ENCODE measurements around the gene TGIF1. TPM values are rescaled to one million over a fixed set of nuclear protein-coding genes. Genes with fewer than 3 reads are reported as not detected.

The TGIF1 gene
- total and polyA plus RNA-seq, 2 of the 4 experiments (the other 2 are of a cell fraction) = 62.1 to 118 TPM

GRCh38 chr18:3485153-3486149 lies 35.5 kb downstream of the TGIF1 start:
- no peaks in the 10 kb centered on the region; the same call in 1 of the 2 replicates for H3K4me1 ChIP-seq (ENCODE audit: control insufficient read depth, insufficient read depth, low read length)
- H4K91ac ChIP-seq (ENCODE audit: insufficient read depth, low read depth, low read length) = no peak overlapping the region
- POLR2A ChIA-PET (ENCODE audit: unreplicated experiment) = interaction anchor here (1.2 kb wide), 1 partner anchor 10 kb away, joined by 8 read pairs; no protein-coding TSS in a partner anchor
- no peak overlapping the region for H4K5ac ChIP-seq (ENCODE audit: low read depth, low read length)
- no peak overlapping the region for H3K27ac ChIP-seq (ENCODE audit: insufficient read depth, low read length)
- H2BK15ac ChIP-seq (ENCODE audit: low read depth, low read length) = no peak overlapping the region
- no peak for TF ChIP-seq CEBPB (IDR thresholded peaks at IDR 0.05; ENCODE audit: low read depth, low read length)
- no peak for TF ChIP-seq MXI1 (IDR thresholded peaks at IDR 0.05; ENCODE audit: borderline replicate concordance, low read depth, low read length)
- TF ChIP-seq POLR2A (IDR thresholded peaks at IDR 0.05; ENCODE audit: low read depth, low read length) = no peak
- no peak for TF ChIP-seq CTCF (conservative IDR thresholded peaks at IDR 0.05; ENCODE audit: low read depth, low read length)
- no peak for TF ChIP-seq RAD21 (IDR thresholded peaks at IDR 0.05; ENCODE audit: low read length)
- TF ChIP-seq NFE2L2 (IDR thresholded peaks at IDR 0.05; ENCODE audit: low read depth, low read length) = no peak
- no peak for TF ChIP-seq CHD1 (IDR thresholded peaks at IDR 0.05; ENCODE audit: low read depth, low read length)
- TF ChIP-seq ELK1 (IDR thresholded peaks at IDR 0.05; ENCODE audit: borderline replicate concordance, low read depth, low read length) = no peak
- TF ChIP-seq MAZ (IDR thresholded peaks at IDR 0.05; ENCODE audit: borderline replicate concordance, low read depth, low read length) = no peak
- no peaks in the 10 kb centered on the region for H3K79me1 ChIP-seq (ENCODE audit: low read depth in 1 of 2, low read length in 2 of 2)
- H4K20me1 ChIP-seq (ENCODE audit: insufficient read depth, low read length) = no peaks in the 10 kb centered on the region
- no TSS peak for BruUV-seq (replicated peaks)
- H3K9me1 ChIP-seq (ENCODE audit: insufficient read depth, low read length) = no peaks in the 10 kb centered on the region
- H3K27me3 ChIP-seq (ENCODE audit: control insufficient read depth, insufficient read depth, low read length) = no peaks in the 10 kb centered on the region
- no peak overlapping the region for H3K14ac ChIP-seq (replicated peaks; ENCODE audit: low read depth, low read length)
- no peaks in the 10 kb centered on the region for H3K36me3 ChIP-seq (ENCODE audit: control insufficient read depth, insufficient read depth, low read length)
- no peak overlapping the region for H3K4me3 ChIP-seq (ENCODE audit: insufficient read depth, low read depth, low read length)
- CTCF ChIA-PET = interaction anchor here (0.7 kb wide), 1 partner anchor 166 kb away, joined by 3 read pairs; no protein-coding TSS in a partner anchor
- no peak overlapping the region for H2BK120ac ChIP-seq (ENCODE audit: low read depth, low read length)
- dilution Hi-C loops (cut with HindIII; ENCODE audit: low sequenced_read_pairs, unreplicated experiment) = no loop called here
- in situ Hi-C loops (cut with MboI; ENCODE audit: low sequenced_read_pairs) = no loop called here
- H2AFZ ChIP-seq (replicated peaks; ENCODE audit: low read length, poor library complexity) = no peak overlapping the region
- no peak overlapping the region for H3K56ac ChIP-seq (ENCODE audit: extremely low read depth, insufficient read depth, low read length)
- H3K9me3 ChIP-seq (ENCODE audit: control insufficient read depth, insufficient read depth, low read length) = no peaks in the 10 kb centered on the region
- intact Hi-C loops (cut with micrococcal nuclease) = no loop called here
- H2AK9ac ChIP-seq (replicated peaks; ENCODE audit: low read depth, low read length, poor library complexity) = no peak overlapping the region
- no peak overlapping the region for H3K9ac ChIP-seq (ENCODE audit: low read depth, low read length)
- DNase-seq (no peak), ATAC-seq (ENCODE audit: low read depth) (no peak)
- no peak overlapping the region for H2AK5ac ChIP-seq (ENCODE audit: low read depth, low read length)
- H3K4me2 ChIP-seq (ENCODE audit: low read depth, low read length) = no peak overlapping the region
- no peak overlapping the region for H3K4ac ChIP-seq (ENCODE audit: low read depth, low read length)
- WGBS, 2 experiments (ENCODE audit: extremely low coverage in 2 of 2, insufficient read length in 1 of 2) = no CpG with 5 or more reads among the region's 9 CpGs
- H2BK5ac ChIP-seq (ENCODE audit: low read depth, low read length, poor library complexity, severe bottlenecking) = no peak overlapping the region
- no peak overlapping the region for H3K18ac ChIP-seq (ENCODE audit: low read depth, low read length)
- no peak overlapping the region for H4K8ac ChIP-seq (ENCODE audit: low read depth in 2 of 2, low read length in 2 of 2)
- H2BK20ac ChIP-seq (ENCODE audit: low read depth, low read length) = no peak overlapping the region
- H3K23ac ChIP-seq (ENCODE audit: low read depth, low read length) = no peak overlapping the region

Data from IMR-90 (cell line).